Effector memory CD4-positive, alpha-beta T cell (primary cell): ENCODE results near the gene ABLIM2.

Experiments used
- DNase-seq, 3 donors: peaks; one replicate each; pipeline ENCODE4 v3.0.0-alpha.2; 2020
- H3K27ac ChIP-seq: 2 replicates; pipeline ENCODE4 v1.7.0; 2013; ENCODE audit warnings: mild to moderate bottlenecking, low read length, moderate library complexity; ENCODE audit not compliant: insufficient read depth, poor library complexity, severe bottlenecking
- H3K27me3 ChIP-seq: replicated peaks from 2 replicates; pipeline ENCODE4 v1.7.0; 2013; ENCODE audit warnings: mild to moderate bottlenecking, low read length; ENCODE audit not compliant: insufficient read depth, control insufficient read depth, poor library complexity, severe bottlenecking
- H3K36me3 ChIP-seq: 2 replicates; pipeline ENCODE4 v1.7.0; 2013; ENCODE audit warnings: mild to moderate bottlenecking, low read length, moderate library complexity; ENCODE audit not compliant: control insufficient read depth, insufficient read depth
- H3K4me1 ChIP-seq: 2 replicates; pipeline ENCODE4 v1.7.0; 2013; ENCODE audit warnings: low read length, mild to moderate bottlenecking; ENCODE audit not compliant: control insufficient read depth, insufficient read depth, poor library complexity, severe bottlenecking
- H3K4me3 ChIP-seq: 2 replicates; pipeline ENCODE4 v1.7.0; 2013; ENCODE audit warnings: low read length, low read depth, mild to moderate bottlenecking; ENCODE audit not compliant: insufficient read depth, poor library complexity, severe bottlenecking
- H3K9me3 ChIP-seq: 2 replicates; pipeline ENCODE4 v1.7.0; 2013; ENCODE audit warnings: mild to moderate bottlenecking, low read length, moderate library complexity; ENCODE audit not compliant: control insufficient read depth

Gene ABLIM2

GRCh38 chr4:8052160-8052691 is 106.4 kb downstream of the ABLIM2 start:
- Histone ChIP-seq H3K27me3 (no peaks in the 10 kb centered on the region), H3K4me3 (no peak overlapping the region)

GRCh38 chr4:8051644-8052043 is 107.0 kb downstream of the ABLIM2 start:
- Histone ChIP-seq H3K27me3 (no peaks in the 10 kb centered on the region), H3K4me1 (no peaks in the 10 kb centered on the region)

More at GRCh38 chr4:8052160-8052691, 106.4 kb downstream of the ABLIM2 start:
- no peaks in the 10 kb centered on the region for H3K36me3 ChIP-seq
- H3K4me1 ChIP-seq = no peaks in the 10 kb centered on the region
- no peak overlapping the region for H3K27ac ChIP-seq
- no peak for DNase-seq
- H3K9me3 ChIP-seq = peaks cover 10% of the 10 kb centered on the region

GRCh38 chr4:8050555-8051206 is 107.9 kb downstream of the ABLIM2 start:
- Histone ChIP-seq H3K27ac (no peak overlapping the region), H3K36me3 (no peaks in the 10 kb centered on the region), H3K4me3 (no peak overlapping the region), H3K4me1 (no peaks in the 10 kb centered on the region), H3K9me3 (peaks cover 10% of the 10 kb centered on the region), H3K27me3 (no peaks in the 10 kb centered on the region)
- DNase-seq = no peak

More at GRCh38 chr4:8051644-8052043, 107.0 kb downstream of the ABLIM2 start:
- Histone ChIP-seq H3K27ac (no peak overlapping the region), H3K4me3 (no peak overlapping the region), H3K9me3 (peaks cover 10% of the 10 kb centered on the region), H3K36me3 (no peaks in the 10 kb centered on the region)
- DNase-seq = no peak

GRCh38 chr4:8050180-8050554 is 108.4 kb downstream of the ABLIM2 start:
- Histone ChIP-seq H3K4me3 (no peak overlapping the region), H3K36me3 (no peaks in the 10 kb centered on the region), H3K27me3 (no peaks in the 10 kb centered on the region), H3K9me3 (peaks cover 6% of the 10 kb centered on the region), H3K4me1 (no peaks in the 10 kb centered on the region), H3K27ac (no peak overlapping the region)
- no peak for DNase-seq

- H3K27me3 ChIP-seq = no peaks in the 10 kb centered on the region
- H3K4me1 ChIP-seq = no peaks in the 10 kb centered on the region
Measured at GRCh38 chr4:8048856-8049676, 109.5 kb downstream of the ABLIM2 start.

GRCh38 chr4:8047837-8048678 is 110.6 kb downstream of the ABLIM2 start:
- no peaks in the 10 kb centered on the region for H3K36me3 ChIP-seq
- H3K4me1 ChIP-seq = no peaks in the 10 kb centered on the region
- H3K27ac ChIP-seq = no peak overlapping the region
- H3K4me3 ChIP-seq = no peak overlapping the region
- no peaks in the 10 kb centered on the region for H3K9me3 ChIP-seq
- H3K27me3 ChIP-seq = no peaks in the 10 kb centered on the region
- no peak for DNase-seq

More at GRCh38 chr4:8048856-8049676, 109.5 kb downstream of the ABLIM2 start:
- H3K9me3 ChIP-seq = no peaks in the 10 kb centered on the region
- no peaks in the 10 kb centered on the region for H3K36me3 ChIP-seq
- DNase-seq = no peak
- no peak overlapping the region for H3K4me3 ChIP-seq
- H3K27ac ChIP-seq = no peak overlapping the region

GRCh38 chr4:8046925-8047541 is 111.6 kb downstream of the ABLIM2 start:
- Histone ChIP-seq H3K36me3 (no peaks in the 10 kb centered on the region), H3K4me1 (no peaks in the 10 kb centered on the region), H3K27me3 (no peaks in the 10 kb centered on the region), H3K4me3 (no peak overlapping the region), H3K9me3 (no peaks in the 10 kb centered on the region), H3K27ac (no peak overlapping the region)
- no peak for DNase-seq

- no peak for DNase-seq
- Histone ChIP-seq H3K9me3 (no peaks in the 10 kb centered on the region), H3K27me3 (no peaks in the 10 kb centered on the region), H3K36me3 (no peaks in the 10 kb centered on the region), H3K4me1 (no peaks in the 10 kb centered on the region), H3K27ac (no peak overlapping the region), H3K4me3 (no peak overlapping the region)
Measured at GRCh38 chr4:8045909-8046308, 112.7 kb downstream of the ABLIM2 start.

- DNase-seq = no peak
Measured at GRCh38 chr4:8044699-8045098, 113.9 kb downstream of the ABLIM2 start.

More at GRCh38 chr4:8044699-8045098, 113.9 kb downstream of the ABLIM2 start:
- Histone ChIP-seq H3K36me3 (no peaks in the 10 kb centered on the region), H3K27ac (no peak overlapping the region), H3K4me1 (no peaks in the 10 kb centered on the region), H3K9me3 (no peaks in the 10 kb centered on the region), H3K27me3 (no peaks in the 10 kb centered on the region), H3K4me3 (no peak overlapping the region)
